GM19397 (cell line): ENCODE measurements around the gene EBI3.
A peak's percentile ranks its signal among the peaks of the same experiment; 100 is the strongest.
"Not testable (repeated sequence)": the region's sequence is repeated elsewhere in the genome, so short reads cannot be mapped to it uniquely, and the experiment has no call there.

Experiments
- ATAC-seq: cut with Tn5 transposase; IDR thresholded peaks from one replicate; pipeline ENCODE4 v1.9.1; 2021; ENCODE audit warnings: mild to moderate bottlenecking, moderate library complexity; ENCODE audit not compliant: unreplicated experiment

Gene EBI3

GRCh38 chr19:4233282-4233853 lies 4.0 kb downstream of the EBI3 start:
- ATAC-seq: no peak

GRCh38 chr19:4234142-4234861 lies 5.0 kb downstream of the EBI3 start:
- ATAC-seq: no peak

GRCh38 chr19:4234862-4235201 lies 5.5 kb downstream of the EBI3 start:
- no peak for ATAC-seq

GRCh38 chr19:4237510-4237909 lies 8.2 kb downstream of the EBI3 start:
- not testable (repeated sequence) for ATAC-seq

- ATAC-seq: no peak
Observed at GRCh38 chr19:4238831-4239230, 9.5 kb downstream of the EBI3 start.

GRCh38 chr19:4241824-4242430 lies 12.6 kb downstream of the EBI3 start:
- ATAC-seq: no peak

- ATAC-seq: not testable (repeated sequence)
Observed at GRCh38 chr19:4245938-4246337, 16.6 kb downstream of the EBI3 start.

- peak; percentile 81 for ATAC-seq
Observed at GRCh38 chr19:4246767-4247593, 17.7 kb downstream of the EBI3 start, which contains the start of gene YJU2. Gene YJU2 (plus strand): TSS chr19:4247080. CDS start chr19:4247147, 67 bp downstream.

- ATAC-seq: no peak
Observed at GRCh38 chr19:4256563-4256962, 27.2 kb downstream of the EBI3 start.

GRCh38 chr19:4257025-4257424 lies 27.7 kb downstream of the EBI3 start:
- no peak for ATAC-seq

- no peak for ATAC-seq
Observed at GRCh38 chr19:4258181-4258580, 28.9 kb downstream of the EBI3 start.

- no peak for ATAC-seq
Observed at GRCh38 chr19:4260613-4261191, 31.4 kb downstream of the EBI3 start.

- ATAC-seq: no peak
Observed at GRCh38 chr19:4264812-4265211, 35.5 kb downstream of the EBI3 start.

- ATAC-seq: no peak
Observed at GRCh38 chr19:4266253-4267000, 37.1 kb downstream of the EBI3 start.

- no peak for ATAC-seq
Observed at GRCh38 chr19:4267101-4267900, 38.0 kb downstream of the EBI3 start.

GRCh38 chr19:4267901-4268815 lies 38.8 kb downstream of the EBI3 start:
- no peak for ATAC-seq

GRCh38 chr19:4268816-4269430 lies 39.6 kb downstream of the EBI3 start:
- ATAC-seq: no peak

- no peak for ATAC-seq
Observed at GRCh38 chr19:4272894-4273293, 43.6 kb downstream of the EBI3 start.
